Neural progenitor cell (in vitro differentiated cells): ENCODE results near the gene SUGP1. TPM values are rescaled to one million over a fixed set of nuclear protein-coding genes. Genes with fewer than 3 reads are reported as not detected.

ENCODE experiments used
- DNase-seq: peaks from one replicate; pipeline ENCODE4 v3.0.0-alpha.2; 2016; ENCODE audit warnings: low spot score
- H2AFZ ChIP-seq: fragments of 200-600 bp; sonication (generic); replicated peaks from 2 replicates; pipeline ENCODE4 v1.6.1; 2016; ENCODE audit warnings: antibody characterized with exemption
- H3F3A ChIP-seq: fragments of 200-600 bp; sonication (generic); 2 replicates; pipeline ENCODE4 v1.6.1; 2016; ENCODE audit warnings: antibody characterized with exemption, low read depth
- H3K27ac ChIP-seq: fragments of 200-600 bp; sonication (generic); 2 replicates; pipeline ENCODE4 v1.5.1; 2016; ENCODE audit warnings: mild to moderate bottlenecking
- H3K27me3 ChIP-seq: fragments of 200-600 bp; sonication (generic); 2 replicates; pipeline ENCODE4 v1.6.1; 2016; ENCODE audit warnings: mild to moderate bottlenecking, moderate library complexity
- H3K36me3 ChIP-seq: fragments of 200-600 bp; sonication (generic); 2 replicates; pipeline ENCODE4 v1.5.1; 2016
- H3K4me1 ChIP-seq: fragments of 200-600 bp; sonication (generic); 2 replicates; pipeline ENCODE4 v1.6.1; 2016; ENCODE audit warnings: mixed run types
- H3K4me2 ChIP-seq: fragments of 200-600 bp; sonication (generic); 2 replicates; pipeline ENCODE4 v1.6.1; 2016
- H3K4me3 ChIP-seq: fragments of 200-600 bp; sonication (generic); 2 replicates; pipeline ENCODE4 v1.5.1; 2016
- H3K79me2 ChIP-seq: fragments of 200-600 bp; sonication (generic); 2 replicates; pipeline ENCODE4 v1.6.1; 2016; ENCODE audit warnings: low read depth
- H3K9ac ChIP-seq: fragments of 200-600 bp; sonication (generic); 2 replicates; pipeline ENCODE4 v1.6.1; 2016
- H3K9me3 ChIP-seq: fragments of 200-600 bp; sonication (generic); 2 replicates; pipeline ENCODE4 v1.5.1; 2016; ENCODE audit warnings: low read depth
- H4K20me1 ChIP-seq: fragments of 200-600 bp; sonication (generic); 2 replicates; pipeline ENCODE4 v1.6.1; 2016; ENCODE audit warnings: low read depth
- H3K27ac Mint-ChIP-seq: 3 replicates; pipeline ENCODE4 v1.8.0; 2021; ENCODE audit warnings: mixed read lengths
- H3K27me3 Mint-ChIP-seq: 2 replicates; pipeline ENCODE4 v1.8.0; 2022; ENCODE audit warnings: low read depth, mild to moderate bottlenecking, inconsistent platforms, moderate library complexity, mixed read lengths; ENCODE audit not compliant: insufficient read depth
- H3K36me3 Mint-ChIP-seq: 3 replicates; pipeline ENCODE4 v1.8.0; 2021; ENCODE audit warnings: mixed read lengths
- H3K4me1 Mint-ChIP-seq: 3 replicates; pipeline ENCODE4 v1.8.0; 2021; ENCODE audit warnings: mixed read lengths
- H3K4me3 Mint-ChIP-seq: 3 replicates; pipeline ENCODE4 v1.8.0; 2021; ENCODE audit warnings: mild to moderate bottlenecking, moderate library complexity, mixed read lengths
- H3K9me3 Mint-ChIP-seq: 3 replicates; pipeline ENCODE4 v1.8.0; 2020; ENCODE audit warnings: mixed read lengths
- CTCF ChIP-seq: fragments of 200-600 bp; sonication (generic); IDR thresholded peaks from 2 replicates; pipeline ENCODE4 v1.5.1; 2017; ENCODE audit warnings: antibody characterized with exemption, mild to moderate bottlenecking
- EZH2 ChIP-seq: fragments of 200-600 bp; sonication (generic); IDR thresholded peaks from 2 replicates; pipeline ENCODE4 v1.6.1; 2017; ENCODE audit warnings: antibody characterized with exemption, mild to moderate bottlenecking, moderate library complexity
- EZH2phosphoT487 ChIP-seq: fragments of 200-600 bp; sonication (generic); IDR thresholded peaks from 2 replicates; pipeline ENCODE4 v1.6.1; 2017; ENCODE audit warnings: antibody characterized with exemption
- total RNA-seq: library from RNA; depleted of rRNA; stranded (reverse); fragments of >200 nt; gene quantifications from 2 replicates; pipeline ENCODE4 v1.2.3, GENCODE V29; 2015; ENCODE audit warnings: low replicate concordance

SUGP1 gene
- total RNA-seq, 1 donor from 2014 or later: 46.1 TPM

- Histone ChIP-seq H3K9ac (no peak overlapping the region), H3K36me3 (peaks cover 4% of the 10 kb centered on the region), H3K27ac (no peak overlapping the region), H4K20me1 (peaks cover 34% of the 10 kb centered on the region), H3K4me1 (no peaks in the 10 kb centered on the region), H3K27me3 (no peaks in the 10 kb centered on the region), H3K4me2 (no peak overlapping the region), H3F3A (peaks cover under 1% of the 10 kb centered on the region), H2AFZ (no peak overlapping the region), H3K9me3 (no peaks in the 10 kb centered on the region), H3K4me3 (no peak overlapping the region), H3K79me2 (no peaks in the 10 kb centered on the region)
- H3K36me3 Mint-ChIP-seq: peaks cover 14% of the 10 kb centered on the region
- no peaks in the 10 kb centered on the region for H3K9me3 Mint-ChIP-seq
- H3K4me1 Mint-ChIP-seq: no peaks in the 10 kb centered on the region
- no peaks in the 10 kb centered on the region for H3K27me3 Mint-ChIP-seq
- H3K27ac Mint-ChIP-seq: no peak overlapping the region
- DNase-seq: no peak
- no peak overlapping the region for H3K4me3 Mint-ChIP-seq
- no peak for TF ChIP-seq CTCF
- TF ChIP-seq EZH2phosphoT487: no peak
- no peak for TF ChIP-seq EZH2
Observed at GRCh38 chr19:19337120-19337519, 16.8 kb upstream of the SUGP1 start.

- no peak for TF ChIP-seq EZH2
- no peak for TF ChIP-seq EZH2phosphoT487
- no peak for TF ChIP-seq CTCF
- H3K4me2 ChIP-seq: no peak overlapping the region
Observed at GRCh38 chr19:19336597-19336996, 16.3 kb upstream of the SUGP1 start.

GRCh38 chr19:19335408-19336158 lies 15.3 kb upstream of the SUGP1 start:
- Histone ChIP-seq H3K27ac (no peak overlapping the region), H4K20me1 (peaks cover 43% of the 10 kb centered on the region), H3K4me2 (no peak overlapping the region), H3K27me3 (no peaks in the 10 kb centered on the region), H3F3A (no peaks in the 10 kb centered on the region), H3K36me3 (peaks cover 4% of the 10 kb centered on the region), H3K4me1 (no peaks in the 10 kb centered on the region), H3K4me3 (no peak overlapping the region), H3K79me2 (peaks cover 4% of the 10 kb centered on the region), H3K9me3 (no peaks in the 10 kb centered on the region), H2AFZ (no peak overlapping the region), H3K9ac (no peak overlapping the region)
- peaks cover 14% of the 10 kb centered on the region for H3K36me3 Mint-ChIP-seq
- no peak overlapping the region for H3K4me3 Mint-ChIP-seq
- no peaks in the 10 kb centered on the region for H3K27me3 Mint-ChIP-seq
- no peak for TF ChIP-seq EZH2
- no peak for TF ChIP-seq EZH2phosphoT487
- TF ChIP-seq CTCF: no peak
- H3K4me1 Mint-ChIP-seq: no peaks in the 10 kb centered on the region
- DNase-seq: no peak
- no peaks in the 10 kb centered on the region for H3K9me3 Mint-ChIP-seq
- no peak overlapping the region for H3K27ac Mint-ChIP-seq

More at GRCh38 chr19:19336597-19336996, 16.3 kb upstream of the SUGP1 start:
- no peaks in the 10 kb centered on the region for H3K4me1 Mint-ChIP-seq
- no peaks in the 10 kb centered on the region for H3K27me3 Mint-ChIP-seq
- Histone ChIP-seq H3K4me1 (no peaks in the 10 kb centered on the region), H3K27me3 (no peaks in the 10 kb centered on the region), H3K27ac (no peak overlapping the region), H2AFZ (no peak overlapping the region), H3K36me3 (peaks cover 4% of the 10 kb centered on the region), H4K20me1 (peaks cover 37% of the 10 kb centered on the region), H3K79me2 (no peaks in the 10 kb centered on the region), H3K9ac (no peak overlapping the region), H3K4me3 (no peak overlapping the region), H3F3A (no peaks in the 10 kb centered on the region), H3K9me3 (no peaks in the 10 kb centered on the region)
- DNase-seq: no peak
- no peak overlapping the region for H3K4me3 Mint-ChIP-seq
- H3K27ac Mint-ChIP-seq: no peak overlapping the region
- peaks cover 14% of the 10 kb centered on the region for H3K36me3 Mint-ChIP-seq
- H3K9me3 Mint-ChIP-seq: no peaks in the 10 kb centered on the region
